H9 (cell line): ENCODE results near the gene GPX5. TPM values are rescaled to one million over a fixed set of nuclear protein-coding genes. Genes with fewer than 3 reads are reported as not detected.

Source experiments
- DNase-seq: peaks from one replicate; pipeline ENCODE4 v3.0.0-alpha.2; 2017
- H2AFZ ChIP-seq: one replicate; pipeline ENCODE4 v1.6.1; 2013; ENCODE audit warnings: mild to moderate bottlenecking, low read length, control low read depth, moderate library complexity
- H2AK5ac ChIP-seq: 2 replicates; pipeline ENCODE4 v1.6.1; 2013; ENCODE audit warnings: low read length, control low read depth, mixed read lengths; ENCODE audit not compliant: insufficient read length
- H2BK120ac ChIP-seq: one replicate; pipeline ENCODE4 v1.6.1; 2013; ENCODE audit warnings: low read depth, mild to moderate bottlenecking, low read length, control low read depth, inconsistent platforms; ENCODE audit not compliant: poor library complexity, severe bottlenecking
- H2BK12ac ChIP-seq: 2 replicates; pipeline ENCODE4 v1.6.1; 2013; ENCODE audit warnings: low read length, control low read depth, mixed read lengths, low read depth; ENCODE audit not compliant: insufficient read length
- H2BK15ac ChIP-seq: 2 replicates; pipeline ENCODE4 v1.6.1; 2013; ENCODE audit warnings: low read depth, low read length, control low read depth
- H2BK20ac ChIP-seq: one replicate; pipeline ENCODE4 v1.6.1; 2013; ENCODE audit warnings: low read depth, mild to moderate bottlenecking, low read length, control low read depth, inconsistent platforms; ENCODE audit not compliant: poor library complexity, severe bottlenecking
- H2BK5ac ChIP-seq: 2 replicates; pipeline ENCODE4 v1.6.1; 2013; ENCODE audit warnings: low read length, control low read depth, mixed read lengths; ENCODE audit not compliant: insufficient read length
- H3K14ac ChIP-seq: 2 replicates; pipeline ENCODE4 v1.6.1; 2013; ENCODE audit warnings: low read length, control low read depth; ENCODE audit not compliant: insufficient read depth
- H3K18ac ChIP-seq: 2 replicates; pipeline ENCODE4 v1.6.1; 2013; ENCODE audit warnings: low read depth, mild to moderate bottlenecking, mixed read lengths, low read length, control low read depth; ENCODE audit not compliant: insufficient read length
- H3K23ac ChIP-seq: 2 replicates; pipeline ENCODE4 v1.6.1; 2013; ENCODE audit warnings: low read length, control low read depth, mixed read lengths, low read depth; ENCODE audit not compliant: insufficient read length
- H3K23me2 ChIP-seq: 2 replicates; pipeline ENCODE4 v1.6.1; 2013; ENCODE audit warnings: low read depth, mild to moderate bottlenecking, mixed read lengths, low read length, control low read depth; ENCODE audit not compliant: insufficient read length, poor library complexity, severe bottlenecking
- H3K27ac ChIP-seq: 2 replicates; pipeline ENCODE4 v1.5.1; 2013; ENCODE audit warnings: low read length, control low read depth, mixed read lengths, low read depth; ENCODE audit not compliant: insufficient read length
- H3K27me3 ChIP-seq: 2 replicates; pipeline ENCODE4 v1.6.1; 2013; ENCODE audit warnings: low read length, control low read depth, inconsistent platforms; ENCODE audit not compliant: insufficient read depth
- H3K4ac ChIP-seq: 2 replicates; pipeline ENCODE4 v1.6.1; 2013; ENCODE audit warnings: low read depth, mild to moderate bottlenecking, control low read depth, inconsistent platforms, low read length, moderate library complexity
- H3K4me1 ChIP-seq: 2 replicates; pipeline ENCODE4 v1.6.1; 2013; ENCODE audit warnings: low read length, control low read depth, inconsistent platforms; ENCODE audit not compliant: insufficient read depth
- H3K4me2 ChIP-seq: 2 replicates; pipeline ENCODE4 v1.6.1; 2013; ENCODE audit warnings: low read length, control low read depth, mixed read lengths; ENCODE audit not compliant: insufficient read length, insufficient read depth
- H3K56ac ChIP-seq: 2 replicates; pipeline ENCODE4 v1.6.1; 2013; ENCODE audit warnings: low read depth, mild to moderate bottlenecking, mixed read lengths, low read length, control low read depth; ENCODE audit not compliant: insufficient read length
- H3K79me1 ChIP-seq: 2 replicates; pipeline ENCODE4 v1.6.1; 2013; ENCODE audit warnings: low read depth, mild to moderate bottlenecking, moderate library complexity, low read length, control low read depth, inconsistent platforms; ENCODE audit not compliant: insufficient read depth, poor library complexity, severe bottlenecking
- H3K79me2 ChIP-seq: 2 replicates; pipeline ENCODE4 v1.6.1; 2013; ENCODE audit warnings: low read length, control low read depth, inconsistent platforms; ENCODE audit not compliant: insufficient read depth
- H3K9ac ChIP-seq: 2 replicates; pipeline ENCODE4 v1.6.1; 2013; ENCODE audit warnings: low read length, control low read depth, mixed read lengths; ENCODE audit not compliant: insufficient read length; ENCODE audit errors: extremely low read depth
- H3K9me3 ChIP-seq: one replicate; pipeline ENCODE4 v1.6.1; 2013; ENCODE audit warnings: low read depth, low read length, inconsistent platforms; ENCODE audit not compliant: control insufficient read depth
- H3T11ph ChIP-seq: one replicate; pipeline ENCODE4 v1.6.1; 2013; ENCODE audit warnings: mild to moderate bottlenecking, low read length, control low read depth, inconsistent platforms
- H4K20me1 ChIP-seq: one replicate; pipeline ENCODE4 v1.6.1; 2013; ENCODE audit not compliant: control insufficient read depth, insufficient read length, insufficient read depth
- H4K5ac ChIP-seq: 2 replicates; pipeline ENCODE4 v1.6.1; 2013; ENCODE audit warnings: low read depth, mild to moderate bottlenecking, mixed read lengths, low read length, control low read depth; ENCODE audit not compliant: insufficient read length
- H4K8ac ChIP-seq: replicated peaks from 2 replicates; pipeline ENCODE4 v1.6.1; 2013; ENCODE audit warnings: low read length, control low read depth, mixed read lengths, low read depth; ENCODE audit not compliant: insufficient read length
- H4K91ac ChIP-seq: 2 replicates; pipeline ENCODE4 v1.6.1; 2013; ENCODE audit warnings: low read depth, mild to moderate bottlenecking, moderate library complexity, mixed read lengths, low read length, control low read depth; ENCODE audit not compliant: insufficient read length
- H3K27ac Mint-ChIP-seq, 3 experiments: 2 replicates in 2 of 3; 3 replicates in 1 of 3; pipeline ENCODE4 v1.8.0; 2020 to 2021; ENCODE audit warnings: mixed read lengths in 3 of 3, mild to moderate bottlenecking in 1 of 3, moderate library complexity in 1 of 3
- H3K27me3 Mint-ChIP-seq: 2 replicates; pipeline ENCODE4 v1.8.0; 2021; ENCODE audit warnings: low read depth, mild to moderate bottlenecking, moderate library complexity, mixed read lengths
- H3K36me3 Mint-ChIP-seq, 3 experiments: 2 replicates in 2 of 3; 3 replicates in 1 of 3; pipeline ENCODE4 v1.8.0; 2020 to 2021; ENCODE audit warnings: low read depth in 3 of 3, mixed read lengths in 3 of 3; ENCODE audit not compliant: insufficient read depth in 1 of 3
- H3K4me1 Mint-ChIP-seq, 2 experiments: 2 replicates each; pipeline ENCODE4 v1.8.0; 2020; ENCODE audit warnings: mixed read lengths in 2 of 2
- H3K4me3 Mint-ChIP-seq, 2 experiments: 2 replicates in 1 of 2; 3 replicates in 1 of 2; pipeline ENCODE4 v1.8.0; 2020 to 2021; ENCODE audit warnings: mild to moderate bottlenecking in 2 of 2, mixed read lengths in 2 of 2, moderate library complexity in 1 of 2
- H3K9me3 Mint-ChIP-seq, 2 experiments: 2 replicates in 1 of 2; 3 replicates in 1 of 2; pipeline ENCODE4 v1.8.0; 2020; ENCODE audit warnings: mild to moderate bottlenecking in 2 of 2, mixed read lengths in 2 of 2, moderate library complexity in 1 of 2
- CTCF ChIP-seq: fragments of 200-600 bp; sonication (generic); conservative IDR thresholded peaks from 3 replicates; pipeline ENCODE4 v1.8.0; 2021; ENCODE audit warnings: antibody characterized with exemption, mild to moderate bottlenecking
- WGBS: extraction: QIAGEN DNeasy Blood & Tissue Kit; methylation state at CpG from one replicate; pipeline ENCODE4 v1.1.7; 2013; ENCODE audit warnings: missing lambda C conversion rate, low lambda C conversion rate, mixed read lengths; ENCODE audit not compliant: insufficient read length; ENCODE audit errors: extremely low coverage; 5-methylcytosine and 5-hydroxymethylcytosine counted together
- total RNA-seq: library from RNA; stranded (reverse); gene quantifications from 2 replicates; pipeline ENCODE4 v1.2.1, GENCODE V29; 2021

GPX5 gene
- total RNA-seq, 1 experiment from 2014 or later: not detected

- Histone ChIP-seq H3K27ac (no peak overlapping the region), H2BK20ac (no peak overlapping the region), H3T11ph (peak overlapping the region; percentile 84), H4K20me1 (no peaks in the 10 kb centered on the region), H3K4me1 (no peaks in the 10 kb centered on the region), H3K4ac (no peak overlapping the region; the same call in 1 of the 2 replicates), H3K9ac (peak overlapping the region; percentile 93), H3K56ac (no peak overlapping the region), H3K79me1 (no peaks in the 10 kb centered on the region), H4K5ac (peak overlapping the region; percentile 94), H3K14ac (peak overlapping the region; percentile 96; the same call in 1 of the 2 replicates), H2BK5ac (no peak overlapping the region), H2AK5ac (no peak overlapping the region), H3K9me3 (no peaks in the 10 kb centered on the region), H3K4me2 (peak overlapping the region; percentile 72), H2BK15ac (no peak overlapping the region), H3K27me3 (no peaks in the 10 kb centered on the region), H4K8ac (no peak overlapping the region), H3K18ac (peak overlapping the region; percentile 88), H2BK12ac (no peak overlapping the region), H3K23me2 (peaks cover 9% of the 10 kb centered on the region), H2AFZ (peak overlapping the region; percentile 100), H3K79me2 (no peaks in the 10 kb centered on the region), H4K91ac (no peak overlapping the region), H3K23ac (no peak overlapping the region), H2BK120ac (no peak overlapping the region)
- Mint-ChIP-seq H3K9me3 (no peaks in the 10 kb centered on the region; a peak in 2 of 5 replicates), H3K36me3 (no peaks in the 10 kb centered on the region; a peak in 1 of 7 replicates), H3K27me3 (peaks cover 10% of the 10 kb centered on the region), H3K4me1 (peaks cover 18 to 27% of the 10 kb centered on the region in 2 experiments), H3K27ac (peak overlapping the region; percentile 85 to 98 (median 96); a peak in 6 of 7 replicates), H3K4me3 (peak overlapping the region; percentile 92 to 94)
- peak; percentile 53 for DNase-seq
- WGBS: no CpG with 5 or more reads among the region's 18 CpGs
- TF ChIP-seq CTCF: no peak
Measured at GRCh38 chr6:28537065-28537464, 11.4 kb downstream of the GPX5 start.
